Natural killer cell (primary cell): ENCODE results near the gene AKAP13. TPM values are rescaled to one million over a fixed set of nuclear protein-coding genes. Genes with fewer than 3 reads are reported as not detected.
A peak's percentile ranks its signal among the peaks of the same experiment; 100 is the strongest.

Source experiments
- ATAC-seq, 3 donors: fragments of 150-1000 bp in 2 of 3; fragments of 200-7000 bp in 1 of 3; cut with Tn5 transposase; 1 replicate in 1 of 3; 2 replicates in 2 of 3; pipeline ENCODE4 v1.10.0; 2021; ENCODE audit warnings: mild to moderate bottlenecking in 2 of 3, moderate library complexity in 2 of 3
- DNase-seq, 2 donors: peaks; one replicate each; pipeline versions ENCODE4 v3.0.0 to v3.0.0-alpha.2; 2013 to 2021; ENCODE audit warnings: mixed read lengths in 1 of 2
- H3K27ac ChIP-seq: one replicate; pipeline ENCODE4 v1.5.1; 2013; ENCODE audit warnings: mild to moderate bottlenecking, low read length
- H3K27me3 ChIP-seq: one replicate; pipeline ENCODE4 v1.6.1; 2013; ENCODE audit warnings: low read length; ENCODE audit not compliant: control insufficient read depth, insufficient read depth
- H3K36me3 ChIP-seq: one replicate; pipeline ENCODE4 v1.6.1; 2013; ENCODE audit warnings: low read length; ENCODE audit not compliant: control insufficient read depth, insufficient read depth
- H3K4me1 ChIP-seq: one replicate; pipeline ENCODE4 v1.6.1; 2013; ENCODE audit warnings: low read length; ENCODE audit not compliant: control insufficient read depth, insufficient read depth
- H3K4me3 ChIP-seq: one replicate; pipeline ENCODE4 v1.5.1; 2013; ENCODE audit warnings: low read length
- H3K9me3 ChIP-seq: one replicate; pipeline ENCODE4 v1.6.1; 2013; ENCODE audit warnings: low read length; ENCODE audit not compliant: control insufficient read depth, insufficient read depth
- H3K27ac Mint-ChIP-seq, 2 donors: one replicate each; pipeline ENCODE4 v1.8.0; 2022; ENCODE audit warnings: mild to moderate bottlenecking in 2 of 2, mixed read lengths in 2 of 2, moderate library complexity in 1 of 2
- H3K27me3 Mint-ChIP-seq, 2 donors: one replicate each; pipeline ENCODE4 v1.8.0; 2022; ENCODE audit warnings: low read depth in 2 of 2, mixed read lengths in 2 of 2
- H3K36me3 Mint-ChIP-seq: one replicate; pipeline ENCODE4 v1.8.0; 2022; ENCODE audit warnings: mixed read lengths
- H3K4me1 Mint-ChIP-seq, 2 donors: one replicate each; pipeline ENCODE4 v1.8.0; 2022; ENCODE audit warnings: mixed read lengths in 2 of 2
- H3K4me3 Mint-ChIP-seq: one replicate; pipeline ENCODE4 v1.8.0; 2022; ENCODE audit warnings: mild to moderate bottlenecking, moderate library complexity, mixed read lengths
- H3K9me3 Mint-ChIP-seq, 2 donors: one replicate each; pipeline ENCODE4 v1.8.0; 2022; ENCODE audit warnings: mixed read lengths in 2 of 2
- CTCF ChIP-seq: fragments of 200-600 bp; IDR thresholded peaks from one replicate; pipeline ENCODE4 v1.8.0; 2022; ENCODE audit warnings: antibody characterized with exemption
- WGBS: methylation state at CpG from one replicate; pipeline ENCODE4 v1.1.7; 2013; ENCODE audit warnings: missing lambda C conversion rate; ENCODE audit not compliant: insufficient coverage; 5-methylcytosine and 5-hydroxymethylcytosine counted together
- intact Hi-C: fragments of 100-400 bp; cut with micrococcal nuclease; formaldehyde crosslinking; loops from one replicate; pipeline ENCODE4 v1.14.2; 2022
- total RNA-seq, 4 donors: library from RNA; stranded (reverse); fragments of 120-200 nt in 1 of 4; gene quantifications; one replicate each; pipeline versions ENCODE4 v1.2.3 to v1.2.4, GENCODE V29; 2013 to 2022

AKAP13 gene
- total RNA-seq, 3 donors from 2014 or later (not counting 1 experiment from before 2014, with no cell fraction given) = 573 to 661 (median 647) TPM

GRCh38 chr15:85589851-85590250 is 209.4 kb downstream of the AKAP13 start:
- H3K36me3 Mint-ChIP-seq = peaks cover 10% of the 10 kb centered on the region
- Histone ChIP-seq H3K36me3 (peaks cover 32% of the 10 kb centered on the region), H3K27ac (no peak overlapping the region), H3K4me1 (peaks cover 5% of the 10 kb centered on the region), H3K27me3 (no peaks in the 10 kb centered on the region), H3K9me3 (no peaks in the 10 kb centered on the region), H3K4me3 (no peak overlapping the region)
- no peaks in the 10 kb centered on the region for H3K9me3 Mint-ChIP-seq
- no peaks in the 10 kb centered on the region for H3K27me3 Mint-ChIP-seq
- no peak overlapping the region for H3K27ac Mint-ChIP-seq
- TF ChIP-seq CTCF = no peak
- peaks cover 34 to 46% of the 10 kb centered on the region in 2 donors for H3K4me1 Mint-ChIP-seq
- DNase-seq = no peak
- 86% methylated on average over 1 of the region's 2 CpGs for WGBS
- no peak for ATAC-seq
- intact Hi-C loops = no loop called here
- H3K4me3 Mint-ChIP-seq = no peak overlapping the region

GRCh38 chr15:85591622-85592021 is 211.2 kb downstream of the AKAP13 start:
- H3K4me1 ChIP-seq = no peaks in the 10 kb centered on the region
- no peak overlapping the region for H3K27ac Mint-ChIP-seq
- WGBS = 99% methylated on average over 4 of the region's 4 CpGs
- H3K27me3 ChIP-seq = no peaks in the 10 kb centered on the region
- no peak overlapping the region for H3K27ac ChIP-seq
- intact Hi-C loops = no loop called here
- no peaks in the 10 kb centered on the region for H3K9me3 ChIP-seq
- ATAC-seq = no peak
- H3K36me3 ChIP-seq = peaks cover 28% of the 10 kb centered on the region
- H3K4me1 Mint-ChIP-seq = peaks cover 36 to 46% of the 10 kb centered on the region in 2 donors
- TF ChIP-seq CTCF = no peak
- no peak for DNase-seq
- H3K36me3 Mint-ChIP-seq = peaks cover 10% of the 10 kb centered on the region
- no peak overlapping the region for H3K4me3 ChIP-seq
- H3K4me3 Mint-ChIP-seq = no peak overlapping the region
- H3K9me3 Mint-ChIP-seq = no peaks in the 10 kb centered on the region
- no peaks in the 10 kb centered on the region for H3K27me3 Mint-ChIP-seq

- intact Hi-C loops = no loop called here
- 100% methylated on average over 1 of the region's 3 CpGs for WGBS
- Mint-ChIP-seq H3K27ac (no peak overlapping the region), H3K4me1 (peaks cover 39 to 49% of the 10 kb centered on the region in 2 donors), H3K36me3 (peaks cover 10% of the 10 kb centered on the region), H3K9me3 (no peaks in the 10 kb centered on the region), H3K4me3 (no peak overlapping the region), H3K27me3 (no peaks in the 10 kb centered on the region)
- H3K36me3 ChIP-seq = peaks cover 23% of the 10 kb centered on the region
- ATAC-seq (no peak), DNase-seq (no peak)
- peaks cover 2% of the 10 kb centered on the region for H3K4me1 ChIP-seq
- no peak overlapping the region for H3K27ac ChIP-seq
- H3K9me3 ChIP-seq = no peaks in the 10 kb centered on the region
- no peaks in the 10 kb centered on the region for H3K27me3 ChIP-seq
- no peak for TF ChIP-seq CTCF
- no peak overlapping the region for H3K4me3 ChIP-seq
Observed at GRCh38 chr15:85592148-85592547, 211.7 kb downstream of the AKAP13 start.

GRCh38 chr15:85593809-85594445 is 213.5 kb downstream of the AKAP13 start:
- H3K27ac Mint-ChIP-seq = peak overlapping the region; percentile 14 to 16
- TF ChIP-seq CTCF = no peak
- no CpG with 5 or more reads among the region's 1 CpG for WGBS
- intact Hi-C loops = no loop called here
- H3K4me3 ChIP-seq = no peak overlapping the region
- DNase-seq (no peak), ATAC-seq (no peak)
- H3K4me1 Mint-ChIP-seq = peaks cover 41 to 48% of the 10 kb centered on the region in 2 donors
- no peaks in the 10 kb centered on the region for H3K9me3 ChIP-seq
- H3K27me3 Mint-ChIP-seq = no peaks in the 10 kb centered on the region
- H3K4me1 ChIP-seq = peaks cover 7% of the 10 kb centered on the region
- no peaks in the 10 kb centered on the region for H3K9me3 Mint-ChIP-seq
- peaks cover 10% of the 10 kb centered on the region for H3K36me3 ChIP-seq
- H3K27ac ChIP-seq = no peak overlapping the region
- H3K36me3 Mint-ChIP-seq = peaks cover 2% of the 10 kb centered on the region
- no peaks in the 10 kb centered on the region for H3K27me3 ChIP-seq
- H3K4me3 Mint-ChIP-seq = no peak overlapping the region
